GM18867 (cell line): ENCODE measurements around the gene THSD4.

Source experiments
- ATAC-seq: cut with Tn5 transposase; IDR thresholded peaks from one replicate; pipeline ENCODE4 v1.9.1; 2021; ENCODE audit warnings: mild to moderate bottlenecking, moderate library complexity; ENCODE audit not compliant: unreplicated experiment

Gene THSD4

GRCh38 chr15:71444032-71444810, 328.9 kb downstream of the THSD4 start:
- no peak for ATAC-seq

GRCh38 chr15:71444866-71445590, 329.8 kb downstream of the THSD4 start:
- no peak for ATAC-seq

GRCh38 chr15:71447328-71448250, 332.3 kb downstream of the THSD4 start:
- no peak for ATAC-seq

GRCh38 chr15:71448688-71449114, 333.4 kb downstream of the THSD4 start:
- no peak for ATAC-seq

- ATAC-seq: no peak
These were observed 334.1 kb downstream of the THSD4 start for GRCh38 chr15:71449363-71449762.

GRCh38 chr15:71449956-71450355, 334.7 kb downstream of the THSD4 start:
- no peak for ATAC-seq

- ATAC-seq: no peak
These were observed 335.9 kb downstream of the THSD4 start for GRCh38 chr15:71451130-71451529.

- no peak for ATAC-seq
These were observed 337.6 kb downstream of the THSD4 start for GRCh38 chr15:71452893-71453292.

- no peak for ATAC-seq
These were observed 339.3 kb downstream of the THSD4 start for GRCh38 chr15:71454462-71454996.

- ATAC-seq: no peak
These were observed 339.8 kb downstream of the THSD4 start for GRCh38 chr15:71455107-71455506.

GRCh38 chr15:71455878-71456277, 340.6 kb downstream of the THSD4 start:
- no peak for ATAC-seq

- no peak for ATAC-seq
These were observed 341.1 kb downstream of the THSD4 start for GRCh38 chr15:71456362-71456761.

- no peak for ATAC-seq
These were observed 341.5 kb downstream of the THSD4 start for GRCh38 chr15:71456811-71457210.

GRCh38 chr15:71458089-71458660, 342.9 kb downstream of the THSD4 start:
- no peak for ATAC-seq

GRCh38 chr15:71461748-71462147, 346.5 kb downstream of the THSD4 start:
- ATAC-seq: no peak

GRCh38 chr15:71462638-71463037, 347.4 kb downstream of the THSD4 start:
- ATAC-seq: no peak

- ATAC-seq: no peak
These were observed 347.9 kb downstream of the THSD4 start for GRCh38 chr15:71463156-71463665.

- no peak for ATAC-seq
These were observed 350.1 kb downstream of the THSD4 start for GRCh38 chr15:71465131-71465955.

- ATAC-seq: no peak
These were observed 353.4 kb downstream of the THSD4 start for GRCh38 chr15:71468715-71469114.
